Common myeloid progenitor, CD34-positive (primary cell): ENCODE results near the gene MRGPRD.

Source experiments
- CTCF ChIA-PET: fragments of 350-600 bp; sonication (Branson Sonifier 250); formaldehyde crosslinking; loops from one replicate; lab custom pipeline; 2021; ENCODE audit warnings: antibody characterized with exemption; lab: Charles Lee
- POLR2A ChIA-PET: fragments of 350-600 bp; sonication (Branson Sonifier 250); formaldehyde crosslinking; loops from one replicate; lab custom pipeline; 2021; ENCODE audit warnings: antibody characterized with exemption; lab: Charles Lee
- DNase-seq, 3 donors: peaks; one replicate each; pipeline versions ENCODE4 v3.0.0 to v3.0.0-alpha.2; 2013
- H3K27ac ChIP-seq, 2 experiments: 1 replicate in 1 of 2; 2 replicates in 1 of 2; pipeline ENCODE4 v1.7.0; 2013; ENCODE audit warnings: inconsistent platforms in 2 of 2, low read length in 2 of 2, mild to moderate bottlenecking in 2 of 2, low read depth in 1 of 2, moderate library complexity in 1 of 2; ENCODE audit not compliant: severe bottlenecking in 2 of 2, insufficient read depth in 1 of 2, poor library complexity in 1 of 2
- H3K27me3 ChIP-seq, 5 experiments: replicated peaks in 2 of 5; 1 replicate in 3 of 5; 2 replicates in 2 of 5; pipeline versions ENCODE4 v1.6.1 to v1.7.0; 2013; ENCODE audit warnings: low read length in 4 of 5, mild to moderate bottlenecking in 2 of 5, moderate library complexity in 2 of 5, inconsistent platforms in 1 of 5; ENCODE audit not compliant: insufficient read depth in 5 of 5, control insufficient read depth in 4 of 5
- H3K36me3 ChIP-seq, 4 experiments: 1 replicate in 2 of 4; 2 replicates in 2 of 4; pipeline versions ENCODE4 v1.6.1 to v1.7.0; 2013; ENCODE audit warnings: low read length in 3 of 4, control low read depth in 1 of 4, mild to moderate bottlenecking in 1 of 4; ENCODE audit not compliant: control insufficient read depth in 4 of 4, insufficient read depth in 4 of 4
- H3K4me1 ChIP-seq, 4 experiments: 1 replicate in 3 of 4; 2 replicates in 1 of 4; pipeline versions ENCODE4 v1.6.1 to v1.7.1; 2013; ENCODE audit warnings: low read length in 3 of 4, mild to moderate bottlenecking in 3 of 4, control low read depth in 1 of 4, inconsistent platforms in 1 of 4, moderate library complexity in 1 of 4; ENCODE audit not compliant: control insufficient read depth in 4 of 4, insufficient read depth in 4 of 4; ENCODE audit errors: control extremely low read depth in 1 of 4
- H3K4me3 ChIP-seq, 7 experiments: 1 replicate in 4 of 7; 2 replicates in 3 of 7; pipeline versions ENCODE4 v1.5.1 to v1.7.0; 2013; ENCODE audit warnings: mild to moderate bottlenecking in 7 of 7, low read length in 6 of 7, moderate library complexity in 6 of 7, inconsistent platforms in 2 of 7, low read depth in 2 of 7, control low read depth in 1 of 7; ENCODE audit not compliant: insufficient read depth in 4 of 7, control insufficient read depth in 1 of 7; ENCODE audit errors: extremely low read depth in 1 of 7
- H3K9me3 ChIP-seq, 5 experiments: 1 replicate in 4 of 5; 2 replicates in 1 of 5; pipeline versions ENCODE4 v1.6.1 to v1.7.1; 2013; ENCODE audit warnings: low read length in 4 of 5, mild to moderate bottlenecking in 2 of 5, inconsistent platforms in 1 of 5, low read depth in 1 of 5, moderate library complexity in 1 of 5; ENCODE audit not compliant: control insufficient read depth in 4 of 5, insufficient read depth in 2 of 5; ENCODE audit errors: control extremely low read depth in 1 of 5
- WGBS: methylation state at CpG from one replicate; pipeline ENCODE4 v1.1.5; 2013; ENCODE audit not compliant: insufficient coverage; 5-methylcytosine and 5-hydroxymethylcytosine counted together

Gene MRGPRD

GRCh38 chr11:68934666-68935065 is 46.1 kb downstream of the MRGPRD start:
- Histone ChIP-seq H3K9me3 (no peaks in the 10 kb centered on the region), H3K27me3 (no peaks in the 10 kb centered on the region), H3K36me3 (peaks cover 11 to 87% (median 62%) of the 10 kb centered on the region in 4 experiments), H3K27ac (no peak overlapping the region), H3K4me3 (no peak overlapping the region), H3K4me1 (no peaks in the 10 kb centered on the region)
- DNase-seq, result no peak
- POLR2A ChIA-PET, result no interaction called here
- CTCF ChIA-PET, result no interaction called here
- WGBS, result 94% methylated on average over 11 of the region's 13 CpGs

- Histone ChIP-seq H3K9me3 (no peaks in the 10 kb centered on the region), H3K4me3 (no peak overlapping the region), H3K4me1 (no peaks in the 10 kb centered on the region), H3K27me3 (no peaks in the 10 kb centered on the region), H3K27ac (no peak overlapping the region), H3K36me3 (peaks cover 11 to 87% (median 62%) of the 10 kb centered on the region in 4 experiments)
- over 99% methylated on average over 11 of the region's 12 CpGs for WGBS
- ChIA-PET POLR2A (no interaction called here), CTCF (interaction anchor here (1.2 kb wide), 2 partner anchors 16 to 111 kb away, joined by 3 read pairs; no protein-coding TSS in a partner anchor)
- no peak for DNase-seq
Measured at GRCh38 chr11:68934321-68934645, 46.5 kb downstream of the MRGPRD start.

- no peak overlapping the region for H3K4me3 ChIP-seq
- H3K9me3 ChIP-seq, result no peaks in the 10 kb centered on the region
- DNase-seq, result no peak
- H3K27ac ChIP-seq, result no peak overlapping the region
- 96% methylated on average over 16 of the region's 17 CpGs for WGBS
- no peaks in the 10 kb centered on the region for H3K27me3 ChIP-seq
- H3K4me1 ChIP-seq, result no peaks in the 10 kb centered on the region
- CTCF ChIA-PET, result interaction anchor here (0.6 to 1.2 kb wide), 4 partner anchors 9 to 111 kb away, joined by 3 read pairs; no protein-coding TSS in a partner anchor
- POLR2A ChIA-PET, result no interaction called here
- H3K36me3 ChIP-seq, result peaks cover 9 to 87% (median 63%) of the 10 kb centered on the region in 4 experiments
Measured at GRCh38 chr11:68933605-68934320, 47.0 kb downstream of the MRGPRD start.

GRCh38 chr11:68932933-68933577 is 47.7 kb downstream of the MRGPRD start:
- Histone ChIP-seq H3K27ac (no peak overlapping the region), H3K4me3 (no peak overlapping the region), H3K4me1 (no peaks in the 10 kb centered on the region), H3K36me3 (peaks cover 11 to 87% (median 65%) of the 10 kb centered on the region in 4 experiments), H3K27me3 (no peaks in the 10 kb centered on the region), H3K9me3 (no peaks in the 10 kb centered on the region)
- DNase-seq, result no peak
- POLR2A ChIA-PET, result no interaction called here
- CTCF ChIA-PET, result interaction anchor here (0.6 to 1.2 kb wide), 4 partner anchors 8 to 112 kb away, joined by 3 read pairs; no protein-coding TSS in a partner anchor
- WGBS, result 97% methylated on average over 22 of the region's 24 CpGs

GRCh38 chr11:68932358-68932757 is 48.4 kb downstream of the MRGPRD start:
- no peaks in the 10 kb centered on the region for H3K4me1 ChIP-seq
- POLR2A ChIA-PET, result no interaction called here
- CTCF ChIA-PET, result no interaction called here
- H3K27me3 ChIP-seq, result no peaks in the 10 kb centered on the region
- WGBS, result 95% methylated on average over 4 of the region's 7 CpGs
- H3K9me3 ChIP-seq, result no peaks in the 10 kb centered on the region
- H3K4me3 ChIP-seq, result no peak overlapping the region
- H3K36me3 ChIP-seq, result peaks cover 11 to 87% (median 66%) of the 10 kb centered on the region in 4 experiments
- no peak for DNase-seq
- H3K27ac ChIP-seq, result no peak overlapping the region

- CTCF ChIA-PET, result no interaction called here
- Histone ChIP-seq H3K9me3 (peaks cover 0 to 1% (median 0%) of the 10 kb centered on the region in 5 experiments), H3K27me3 (no peaks in the 10 kb centered on the region), H3K4me3 (no peak overlapping the region), H3K36me3 (peaks cover 12 to 87% (median 66%) of the 10 kb centered on the region in 4 experiments), H3K27ac (no peak overlapping the region), H3K4me1 (no peaks in the 10 kb centered on the region)
- no peak for DNase-seq
- POLR2A ChIA-PET, result no interaction called here
- 93% methylated on average over 16 of the region's 17 CpGs for whole genome bisulfite sequencing
Measured at GRCh38 chr11:68931911-68932310, 48.9 kb downstream of the MRGPRD start.
